ENCODE data around the gene GAGE10. TPM values are rescaled to one million over a fixed set of nuclear protein-coding genes. Genes with fewer than 3 reads are reported as not detected.

Gene GAGE10
- total and polyA plus RNA-seq, 9 of the 15 experiments (the other 6 are each of a cell fraction or from before 2014, with no cell fraction given) = 0.80 to 3.1 (median 0.96) TPM; not detected in 4

GRCh38 chrX:49287665-49288064 lies 15.8 kb upstream of the GAGE10 start:
- no TSS peak for BruUV-seq (replicated peaks)
- in situ Hi-C loops (cut with MboI) = no loop called here
- DNase-seq (ENCODE audit: extremely low read depth in 1 of 4, low spot score in 3 of 4) = no peak
- TF ChIP-seq CUX1 (CRISPR knock-in tag; IDR thresholded peaks at IDR 0.05) (no peak), ZBTB1 (CRISPR knock-in tag; IDR thresholded peaks at IDR 0.05; ENCODE audit: borderline replicate concordance, low read depth) (no peak), ZNF609 (CRISPR knock-in tag; IDR thresholded peaks at IDR 0.05; ENCODE audit: borderline replicate concordance) (no peak), ZNF23 (CRISPR knock-in tag; IDR thresholded peaks at IDR 0.05) (no peak), MAX (CRISPR knock-in tag; IDR thresholded peaks at IDR 0.05) (no peak), SUPT5H (IDR thresholded peaks at IDR 0.05) (no peak), KDM2B (CRISPR knock-in tag; IDR thresholded peaks at IDR 0.05) (no peak), RBM14 (IDR thresholded peaks at IDR 0.05; ENCODE audit: borderline replicate concordance, insufficient read depth, low read depth, low read length) (no peak), ZNF324 (CRISPR knock-in tag; IDR thresholded peaks at IDR 0.05) (no peak), MYC (IDR thresholded peaks at IDR 0.05; ENCODE audit: low read depth, low read length) (no peak), MYC (CRISPR knock-in tag; IDR thresholded peaks at IDR 0.05; ENCODE audit: borderline replicate concordance, low read depth) (no peak), TEAD4 (IDR thresholded peaks at IDR 0.05; ENCODE audit: low read length) (no peak), TEAD4 (CRISPR knock-in tag; IDR thresholded peaks at IDR 0.05; ENCODE audit: borderline replicate concordance) (no peak)

More at GRCh38 chrX:49287665-49288064, 15.8 kb upstream of the GAGE10 start:
- H3K9me1 ChIP-seq (ENCODE audit: control insufficient read depth, insufficient read depth, low read length) = no peaks in the 10 kb centered on the region
- H3K4me1 ChIP-seq (replicated peaks in 1 of 2; ENCODE audit: control insufficient read depth in 2 of 2, insufficient read depth in 2 of 2, low read length in 2 of 2) = peaks cover 4 to 19% of the 10 kb centered on the region in 2 experiments; a peak in 4 of 5 replicates
- no peak overlapping the region for H3K9ac ChIP-seq (ENCODE audit: insufficient read depth in 1 of 2, low read depth in 2 of 2, low read length in 2 of 2)
- no peaks in the 10 kb centered on the region for H3K79me2 ChIP-seq (ENCODE audit: control insufficient read depth, insufficient read depth, low read length)
- CTCF ChIA-PET (ENCODE audit: low intra/inter-chr PET ratio) = no interaction called here
- H3K4me2 ChIP-seq (ENCODE audit: insufficient read depth, low read length) = no peak overlapping the region
- H4K20me1 ChIP-seq (replicated peaks; ENCODE audit: control insufficient read depth, insufficient read depth, low read length) = no peaks in the 10 kb centered on the region
- ATAC-seq (no peak), FAIRE-seq (no peak)
- H3K27me3 ChIP-seq (ENCODE audit: control insufficient read depth in 2 of 2, insufficient read depth in 2 of 2, low read length in 2 of 2) = no peaks in the 10 kb centered on the region
- no peak overlapping the region for H2AFZ ChIP-seq (ENCODE audit: low read depth, low read length)
- 30% methylated on average over 1 of the region's 1 CpG for WGBS (ENCODE audit: insufficient coverage, low coverage, missing lambda C conversion rate)
- no peak overlapping the region for H3K27ac ChIP-seq (ENCODE audit: extremely low read depth, low read depth, low read length)
- no peaks in the 10 kb centered on the region for H3K9me3 ChIP-seq (replicated peaks; ENCODE audit: control insufficient read depth, insufficient read depth, low read depth, low read length)
- intact Hi-C loops (cut with micrococcal nuclease) = no loop called here
- POLR2A ChIA-PET = interaction anchor here (0.7 kb wide), 1 partner anchor 1513 kb away, joined by 5 read pairs; no protein-coding TSS in a partner anchor
- H3K36me3 ChIP-seq (ENCODE audit: control insufficient read depth, insufficient read depth, low read length) = no peaks in the 10 kb centered on the region
- no peak overlapping the region for H3K4me3 ChIP-seq
